Measurements from ENCODE around the gene EGFR. TPM values are rescaled to one million over a fixed set of nuclear protein-coding genes. Genes with fewer than 3 reads are reported as not detected.

Gene EGFR
- total RNA-seq, 1 experiment from 2014 or later: 448 TPM

DNA sequence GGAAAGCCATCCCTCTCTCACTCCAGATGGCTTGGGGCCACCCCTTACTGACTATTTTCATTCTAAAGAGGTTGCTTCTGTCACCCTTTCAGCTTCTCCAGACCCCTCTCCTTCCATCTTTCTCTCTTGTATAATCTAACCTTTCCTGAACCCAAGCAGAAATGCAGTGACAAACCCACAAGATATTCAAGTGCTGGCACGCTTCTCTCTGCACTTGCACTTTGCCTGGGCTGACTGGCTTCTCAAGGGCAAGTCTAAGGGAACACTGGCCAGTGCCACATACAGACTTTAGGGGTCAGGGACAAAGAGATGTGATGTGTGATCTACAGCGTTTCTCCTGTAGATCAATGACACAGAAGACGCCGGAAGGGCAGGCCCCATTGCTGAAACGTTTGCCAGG, 195.9 kb downstream of the EGFR start:
- CTCF ChIA-PET: interaction anchor here (0.6 to 3.9 kb wide), 7 partner anchors 8 to 441 kb away, joined by 3 to 20 read pairs (median 3); no protein-coding TSS in a partner anchor
- no peak for DNase-seq (ENCODE audit: unreplicated experiment)
- no peaks in the 10 kb centered on the region for H3K4me1 Mint-ChIP-seq (ENCODE audit: insufficient read depth, unreplicated experiment)
- POLR2A ChIA-PET: interaction anchor here (0.7 to 1.0 kb wide), 2 partner anchors 34 to 40 kb away, joined by 3 read pairs; no protein-coding TSS in a partner anchor
- no peaks in the 10 kb centered on the region for H3K9me3 Mint-ChIP-seq (ENCODE audit: unreplicated experiment)
- TF ChIP-seq, protein P1, sequence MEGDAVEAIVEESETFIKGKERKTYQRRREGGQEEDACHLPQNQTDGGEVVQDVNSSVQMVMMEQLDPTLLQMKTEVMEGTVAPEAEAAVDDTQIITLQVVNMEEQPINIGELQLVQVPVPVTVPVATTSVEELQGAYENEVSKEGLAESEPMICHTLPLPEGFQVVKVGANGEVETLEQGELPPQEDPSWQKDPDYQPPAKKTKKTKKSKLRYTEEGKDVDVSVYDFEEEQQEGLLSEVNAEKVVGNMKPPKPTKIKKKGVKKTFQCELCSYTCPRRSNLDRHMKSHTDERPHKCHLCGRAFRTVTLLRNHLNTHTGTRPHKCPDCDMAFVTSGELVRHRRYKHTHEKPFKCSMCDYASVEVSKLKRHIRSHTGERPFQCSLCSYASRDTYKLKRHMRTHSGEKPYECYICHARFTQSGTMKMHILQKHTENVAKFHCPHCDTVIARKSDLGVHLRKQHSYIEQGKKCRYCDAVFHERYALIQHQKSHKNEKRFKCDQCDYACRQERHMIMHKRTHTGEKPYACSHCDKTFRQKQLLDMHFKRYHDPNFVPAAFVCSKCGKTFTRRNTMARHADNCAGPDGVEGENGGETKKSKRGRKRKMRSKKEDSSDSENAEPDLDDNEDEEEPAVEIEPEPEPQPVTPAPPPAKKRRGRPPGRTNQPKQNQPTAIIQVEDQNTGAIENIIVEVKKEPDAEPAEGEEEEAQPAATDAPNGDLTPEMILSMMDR (IDR thresholded peaks at IDR 0.05; ENCODE audit: unreplicated experiment): no peak
- H3K4me3 Mint-ChIP-seq (ENCODE audit: unreplicated experiment): no peak overlapping the region
- H3K27ac Mint-ChIP-seq (ENCODE audit: low read depth, unreplicated experiment): no peak overlapping the region
- intact Hi-C loops (cut with micrococcal nuclease): no loop called here
- BruUV-seq (replicated peaks): no TSS peak
- no peaks in the 10 kb centered on the region for H3K27me3 Mint-ChIP-seq (ENCODE audit: insufficient read depth, unreplicated experiment)
- peaks cover 28% of the 10 kb centered on the region for H3K36me3 Mint-ChIP-seq (ENCODE audit: insufficient read depth, unreplicated experiment)

DNA sequence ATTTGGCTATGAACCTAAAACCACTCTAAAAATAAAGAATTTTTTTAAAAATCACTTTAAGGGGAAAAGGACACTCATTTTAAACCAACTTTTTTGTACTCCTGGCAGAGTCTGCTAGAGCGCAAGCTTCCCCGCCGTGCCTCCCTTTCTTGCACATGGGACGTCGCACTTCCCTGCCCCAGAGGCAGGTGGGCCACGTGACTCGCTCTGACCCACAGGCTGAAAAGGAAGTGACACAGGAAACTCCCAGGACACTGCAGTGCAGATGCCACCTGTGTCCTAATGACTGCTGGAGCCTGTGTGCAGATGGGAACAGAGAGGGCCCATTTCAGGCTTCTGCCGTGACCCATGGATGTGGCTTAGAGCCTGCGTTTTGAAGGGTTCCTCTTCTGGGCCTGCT, 204.2 kb downstream of the EGFR start:
- DNase-seq (ENCODE audit: unreplicated experiment): no peak
- H3K4me1 Mint-ChIP-seq (ENCODE audit: insufficient read depth, unreplicated experiment): no peaks in the 10 kb centered on the region
- H3K27me3 Mint-ChIP-seq (ENCODE audit: insufficient read depth, unreplicated experiment): peaks cover 42% of the 10 kb centered on the region
- BruUV-seq (replicated peaks): no TSS peak
- no peaks in the 10 kb centered on the region for H3K36me3 Mint-ChIP-seq (ENCODE audit: insufficient read depth, unreplicated experiment)
- H3K4me3 Mint-ChIP-seq (ENCODE audit: unreplicated experiment): no peak overlapping the region
- CTCF ChIA-PET: interaction anchor here (0.5 to 1.7 kb wide), 3 partner anchors 8 to 33 kb away, joined by 3 to 4 read pairs (median 3); no protein-coding TSS in a partner anchor
- POLR2A ChIA-PET: no interaction called here
- intact Hi-C loops (cut with micrococcal nuclease): no loop called here
- H3K27ac Mint-ChIP-seq (ENCODE audit: low read depth, unreplicated experiment): no peak overlapping the region
- peaks cover 7% of the 10 kb centered on the region for H3K9me3 Mint-ChIP-seq (ENCODE audit: unreplicated experiment)
- TF ChIP-seq, protein P1 (IDR thresholded peaks at IDR 0.05; ENCODE audit: unreplicated experiment): no peak

DNA sequence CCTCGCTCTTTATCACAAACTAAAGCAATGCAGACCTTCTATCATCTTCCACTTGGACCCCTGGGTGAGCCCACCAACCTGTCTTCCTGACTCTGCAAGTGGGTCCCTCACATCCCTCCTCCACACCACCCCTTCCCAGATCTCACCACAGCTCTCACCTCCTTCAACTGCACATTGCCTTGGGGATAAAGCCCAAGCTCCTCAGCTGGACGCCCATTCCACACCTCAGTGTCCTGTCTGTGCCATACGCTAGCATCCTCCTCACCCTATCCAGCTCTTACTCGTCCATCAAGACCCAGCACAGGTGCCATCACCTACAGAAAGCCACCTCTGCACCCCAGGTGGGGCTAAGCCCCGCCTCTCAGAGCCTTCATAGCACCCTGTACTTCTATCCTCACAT, 205.3 kb downstream of the EGFR start:
- TF ChIP-seq, protein P1 (IDR thresholded peaks at IDR 0.05; ENCODE audit: unreplicated experiment): no peak
- intact Hi-C loops (cut with micrococcal nuclease): no loop called here
- Mint-ChIP-seq H3K27me3 (ENCODE audit: insufficient read depth, unreplicated experiment) (peaks cover 49% of the 10 kb centered on the region), H3K4me1 (ENCODE audit: insufficient read depth, unreplicated experiment) (no peaks in the 10 kb centered on the region), H3K4me3 (ENCODE audit: unreplicated experiment) (no peak overlapping the region), H3K36me3 (ENCODE audit: insufficient read depth, unreplicated experiment) (no peaks in the 10 kb centered on the region), H3K9me3 (ENCODE audit: unreplicated experiment) (peaks cover 17% of the 10 kb centered on the region), H3K27ac (ENCODE audit: low read depth, unreplicated experiment) (no peak overlapping the region)
- BruUV-seq (replicated peaks): no TSS peak
- DNase-seq (ENCODE audit: unreplicated experiment): no peak
- POLR2A ChIA-PET: no interaction called here
- CTCF ChIA-PET: interaction anchor here (0.9 to 1.7 kb wide), 3 partner anchors 31 to 449 kb away, joined by 3 to 4 read pairs (median 3); no protein-coding TSS in a partner anchor

DNA sequence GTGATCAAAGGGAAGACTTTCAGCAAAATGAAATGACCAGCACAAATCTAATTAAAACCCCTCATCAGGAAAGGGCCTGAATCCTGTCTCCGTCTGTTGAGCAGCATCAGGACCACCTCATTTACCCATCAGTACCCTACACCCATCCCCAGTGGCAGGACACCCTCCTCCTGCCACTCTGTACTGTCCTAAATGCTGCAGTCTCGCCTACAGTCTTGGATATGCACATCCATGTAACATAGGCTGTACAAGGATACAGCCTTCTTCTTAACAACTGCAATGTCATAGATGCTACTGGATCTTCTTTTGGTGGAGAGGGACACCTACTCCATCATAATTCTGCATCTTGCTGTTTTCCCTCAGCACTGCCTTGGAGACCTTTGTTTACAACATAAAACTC, 206.0 kb downstream of the EGFR start:
- CTCF ChIA-PET: interaction anchor here (0.9 kb wide), 1 partner anchor 450 kb away, joined by 3 read pairs; no protein-coding TSS in a partner anchor
- no peak for DNase-seq (ENCODE audit: unreplicated experiment)
- no peaks in the 10 kb centered on the region for H3K36me3 Mint-ChIP-seq (ENCODE audit: insufficient read depth, unreplicated experiment)
- BruUV-seq (replicated peaks): no TSS peak
- no peak overlapping the region for H3K4me3 Mint-ChIP-seq (ENCODE audit: unreplicated experiment)
- intact Hi-C loops (cut with micrococcal nuclease): no loop called here
- POLR2A ChIA-PET: no interaction called here
- peaks cover 24% of the 10 kb centered on the region for H3K9me3 Mint-ChIP-seq (ENCODE audit: unreplicated experiment)
- no peaks in the 10 kb centered on the region for H3K4me1 Mint-ChIP-seq (ENCODE audit: insufficient read depth, unreplicated experiment)
- TF ChIP-seq, protein P1 (IDR thresholded peaks at IDR 0.05; ENCODE audit: unreplicated experiment): no peak
- H3K27ac Mint-ChIP-seq (ENCODE audit: low read depth, unreplicated experiment): no peak overlapping the region
- peaks cover 56% of the 10 kb centered on the region for H3K27me3 Mint-ChIP-seq (ENCODE audit: insufficient read depth, unreplicated experiment)
